C4-2B (cell line): Measurements from ENCODE around the gene IFTAP.

Experiments
- H3K27ac ChIP-seq: fragments of 450-650 bp; 2 replicates; pipeline ENCODE4 v1.5.1; 2017
- CTCF ChIP-seq: fragments of 450-650 bp; conservative IDR thresholded peaks from 2 replicates; pipeline ENCODE4 v1.5.1; 2017; ENCODE audit warnings: mild to moderate bottlenecking
- ZFX ChIP-seq: fragments of 450-650 bp; IDR thresholded peaks from 2 replicates; pipeline ENCODE4 v1.6.1; 2017

IFTAP gene

GRCh38 chr11:36581536-36581935 is 12.8 kb upstream of the IFTAP start:
- no peak overlapping the region for H3K27ac ChIP-seq
- TF ChIP-seq ZFX (no peak), CTCF (no peak)

- no peak overlapping the region for H3K27ac ChIP-seq
- TF ChIP-seq CTCF (no peak), ZFX (no peak)
Measured at GRCh38 chr11:36583667-36584066, 10.6 kb upstream of the IFTAP start.

- no peak for TF ChIP-seq CTCF
- no peak for TF ChIP-seq ZFX
- no peak overlapping the region for H3K27ac ChIP-seq
Measured at GRCh38 chr11:36586543-36586942, 7.8 kb upstream of the IFTAP start.

- TF ChIP-seq ZFX (no peak), CTCF (no peak)
- H3K27ac ChIP-seq = no peak overlapping the region
Measured at GRCh38 chr11:36588099-36588498, 6.2 kb upstream of the IFTAP start.

GRCh38 chr11:36590513-36590912 is 3.8 kb upstream of the IFTAP start:
- TF ChIP-seq ZFX (no peak), CTCF (no peak)
- no peak overlapping the region for H3K27ac ChIP-seq

- H3K27ac ChIP-seq = no peak overlapping the region
- no peak for TF ChIP-seq CTCF
Measured at GRCh38 chr11:36591433-36591832, 2.9 kb upstream of the IFTAP start.

GRCh38 chr11:36596880-36597279 is 2.6 kb downstream of the IFTAP start:
- no peak overlapping the region for H3K27ac ChIP-seq
- no peak for TF ChIP-seq CTCF
- no peak for TF ChIP-seq ZFX
